Measurements from ENCODE around the gene SREK1.

DNA sequence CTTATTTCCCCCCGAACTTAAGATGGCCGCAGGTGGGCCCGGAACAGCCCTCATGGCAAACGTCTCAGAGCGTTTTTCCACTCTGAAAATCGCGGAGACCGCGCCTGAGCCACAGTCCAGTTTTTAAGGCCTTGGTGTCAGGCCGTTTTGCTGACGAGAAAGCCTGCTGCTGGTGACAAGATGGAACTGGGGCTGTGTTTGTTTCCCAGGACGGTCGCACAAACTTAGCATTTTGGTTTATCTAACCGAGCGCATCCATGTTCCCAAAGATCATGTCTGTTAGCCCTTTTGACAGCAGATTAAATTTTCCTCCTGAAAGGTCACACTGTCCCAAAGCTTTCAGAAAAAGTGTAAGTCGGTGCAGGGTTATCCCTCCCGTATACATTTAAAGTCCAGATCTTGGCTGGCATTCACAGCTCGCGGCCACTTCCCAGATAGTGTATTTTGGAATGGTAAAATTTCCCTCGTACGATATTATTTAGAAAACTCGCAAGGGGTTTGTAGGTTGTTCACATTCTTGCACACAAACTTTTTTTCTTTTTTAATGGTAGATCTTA, 812 bp downstream of the SREK1 start:
- TF ChIP-seq, protein P1, sequence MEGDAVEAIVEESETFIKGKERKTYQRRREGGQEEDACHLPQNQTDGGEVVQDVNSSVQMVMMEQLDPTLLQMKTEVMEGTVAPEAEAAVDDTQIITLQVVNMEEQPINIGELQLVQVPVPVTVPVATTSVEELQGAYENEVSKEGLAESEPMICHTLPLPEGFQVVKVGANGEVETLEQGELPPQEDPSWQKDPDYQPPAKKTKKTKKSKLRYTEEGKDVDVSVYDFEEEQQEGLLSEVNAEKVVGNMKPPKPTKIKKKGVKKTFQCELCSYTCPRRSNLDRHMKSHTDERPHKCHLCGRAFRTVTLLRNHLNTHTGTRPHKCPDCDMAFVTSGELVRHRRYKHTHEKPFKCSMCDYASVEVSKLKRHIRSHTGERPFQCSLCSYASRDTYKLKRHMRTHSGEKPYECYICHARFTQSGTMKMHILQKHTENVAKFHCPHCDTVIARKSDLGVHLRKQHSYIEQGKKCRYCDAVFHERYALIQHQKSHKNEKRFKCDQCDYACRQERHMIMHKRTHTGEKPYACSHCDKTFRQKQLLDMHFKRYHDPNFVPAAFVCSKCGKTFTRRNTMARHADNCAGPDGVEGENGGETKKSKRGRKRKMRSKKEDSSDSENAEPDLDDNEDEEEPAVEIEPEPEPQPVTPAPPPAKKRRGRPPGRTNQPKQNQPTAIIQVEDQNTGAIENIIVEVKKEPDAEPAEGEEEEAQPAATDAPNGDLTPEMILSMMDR (IDR thresholded peaks at IDR 0.05; ENCODE audit: insufficient read depth, low read length, poor library complexity, severe bottlenecking), result no peak
- TF ChIP-seq EZH2phosphoT487 (conservative IDR thresholded peaks at IDR 0.05; ENCODE audit: low read length), result no peak
